Ishikawa (cell line): Measurements from ENCODE around the gene DHCR7.

Source experiments
- CREB1 ChIP-seq: IDR thresholded peaks from 2 replicates; pipeline ENCODE4 v1.6.1; 2012; ENCODE audit warnings: low read depth
- EGR1 ChIP-seq: IDR thresholded peaks from 2 replicates; pipeline ENCODE4 v1.6.1; 2012
- EP300 ChIP-seq: IDR thresholded peaks from 2 replicates; pipeline ENCODE4 v1.6.1; 2012; ENCODE audit warnings: borderline replicate concordance
- FOXM1 ChIP-seq: IDR thresholded peaks from 2 replicates; pipeline ENCODE4 v1.6.1; 2012; ENCODE audit warnings: low read depth, borderline replicate concordance
- NFIC ChIP-seq: IDR thresholded peaks from 2 replicates; pipeline ENCODE4 v1.6.1; 2012
- RAD21 ChIP-seq: IDR thresholded peaks from 2 replicates; pipeline ENCODE4 v1.6.1; 2012; ENCODE audit warnings: low read depth
- TAF1 ChIP-seq: IDR thresholded peaks from 2 replicates; pipeline ENCODE4 v1.6.1; 2012; ENCODE audit warnings: low read depth, mild to moderate bottlenecking
- TCF12 ChIP-seq: IDR thresholded peaks from 2 replicates; pipeline ENCODE4 v1.6.1; 2012; ENCODE audit warnings: low read depth
- YY1 ChIP-seq: IDR thresholded peaks from 2 replicates; pipeline ENCODE4 v1.6.1; 2012; ENCODE audit warnings: low read depth
- ZBTB7A ChIP-seq: IDR thresholded peaks from 2 replicates; pipeline ENCODE4 v1.6.1; 2012; ENCODE audit warnings: low read depth
- TF ChIP-seq, protein P1 (sequence below): IDR thresholded peaks from 2 replicates; pipeline ENCODE4 v1.6.1; 2012
- TF ChIP-seq, protein P2 (sequence below): IDR thresholded peaks from 2 replicates; pipeline ENCODE4 v1.6.1; 2012

DNA sequence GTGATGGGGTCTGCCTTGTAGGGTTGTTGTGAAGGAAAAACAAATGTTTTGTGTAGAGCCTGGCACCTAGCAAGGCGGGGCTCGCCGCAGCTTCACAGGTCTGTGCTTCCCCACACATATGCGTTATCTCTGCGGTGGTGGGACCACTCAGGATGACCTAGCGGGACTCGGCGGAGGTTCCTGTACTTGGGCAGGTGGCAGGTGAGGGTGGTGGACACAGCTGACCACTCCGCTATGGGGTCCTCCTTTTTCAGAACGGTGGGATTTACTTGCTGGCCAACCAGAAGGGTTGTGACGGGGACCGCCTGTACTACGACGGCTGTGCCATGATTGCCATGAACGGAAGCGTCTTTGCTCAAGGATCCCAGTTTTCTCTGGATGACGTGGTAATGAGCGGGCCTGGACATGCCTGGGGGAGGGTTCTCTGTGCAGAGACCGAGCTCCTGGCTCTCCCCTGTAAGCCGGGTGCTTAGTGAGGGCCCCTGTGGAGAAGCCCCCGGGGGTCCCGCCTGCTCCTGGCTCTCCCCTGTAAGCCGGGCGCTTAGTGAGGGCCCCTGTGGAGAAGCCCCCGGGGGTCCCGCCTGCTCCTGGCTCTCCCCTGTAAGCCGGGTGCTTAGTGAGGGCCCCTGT lies 26.1 kb upstream of the DHCR7 start:
- no peak for TF ChIP-seq FOXM1
- no peak for TF ChIP-seq TAF1
- TF ChIP-seq TCF12: no peak
- no peak for TF ChIP-seq RAD21
- TF ChIP-seq EGR1: no peak
- no peak for TF ChIP-seq ZBTB7A
- no peak for TF ChIP-seq YY1
- no peak for TF ChIP-seq NFIC
- TF ChIP-seq, protein P1, sequence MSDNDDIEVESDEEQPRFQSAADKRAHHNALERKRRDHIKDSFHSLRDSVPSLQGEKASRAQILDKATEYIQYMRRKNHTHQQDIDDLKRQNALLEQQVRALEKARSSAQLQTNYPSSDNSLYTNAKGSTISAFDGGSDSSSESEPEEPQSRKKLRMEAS: no peak
- no peak for TF ChIP-seq EP300
- TF ChIP-seq, protein P2, sequence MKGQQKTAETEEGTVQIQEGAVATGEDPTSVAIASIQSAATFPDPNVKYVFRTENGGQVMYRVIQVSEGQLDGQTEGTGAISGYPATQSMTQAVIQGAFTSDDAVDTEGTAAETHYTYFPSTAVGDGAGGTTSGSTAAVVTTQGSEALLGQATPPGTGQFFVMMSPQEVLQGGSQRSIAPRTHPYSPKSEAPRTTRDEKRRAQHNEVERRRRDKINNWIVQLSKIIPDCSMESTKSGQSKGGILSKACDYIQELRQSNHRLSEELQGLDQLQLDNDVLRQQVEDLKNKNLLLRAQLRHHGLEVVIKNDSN: no peak
- TF ChIP-seq CREB1: no peak
